Measurements from ENCODE around the gene PPM1A. TPM values are rescaled to one million over a fixed set of nuclear protein-coding genes. Genes with fewer than 3 reads are reported as not detected.

The PPM1A gene
- total and polyA plus RNA-seq, 8 donors: 49.4 to 60.2 (median 54.9) TPM

DNA sequence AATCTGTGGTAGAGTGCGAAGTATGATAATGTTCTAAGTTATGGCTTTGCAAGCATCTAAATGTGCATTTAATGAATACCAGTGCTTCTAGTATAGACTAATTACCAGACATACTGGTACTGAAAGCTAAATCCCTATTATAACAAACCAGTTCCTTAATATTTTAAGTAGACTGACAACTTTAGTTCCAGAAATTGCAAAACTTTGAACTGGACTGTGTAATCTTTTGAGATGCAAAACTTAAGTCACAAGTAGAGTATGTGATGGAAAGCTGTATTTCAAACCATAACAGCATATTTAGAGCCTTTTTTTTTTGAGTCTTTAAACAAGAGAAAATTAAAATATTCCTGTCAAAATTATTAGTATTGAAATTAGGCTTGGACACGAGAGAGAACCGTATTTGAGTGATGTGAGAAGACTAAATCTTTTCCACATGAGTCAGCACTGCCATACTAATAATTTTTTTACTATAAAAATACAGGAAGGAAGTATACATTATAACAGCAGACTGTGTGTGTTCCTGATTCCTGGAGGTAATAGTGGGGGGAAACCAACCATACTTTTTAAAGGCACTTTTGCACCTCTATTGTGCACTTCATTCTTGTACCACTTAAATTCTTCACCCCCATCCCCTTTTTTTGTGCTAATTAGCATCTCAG lies 45.5 kb downstream of the PPM1A start:
- intact Hi-C loops (cut with DNase I): no loop called here
- Histone ChIP-seq H3K27ac (no peak overlapping the region), H3K9me3 (no peaks in the 10 kb centered on the region), H3K27me3 (no peaks in the 10 kb centered on the region), H3K4me1 (no peaks in the 10 kb centered on the region), H3K4me3 (no peak overlapping the region), H3K36me3 (peaks cover 0 to 26% of the 10 kb centered on the region in 2 donors)
- DNase-seq (no peak), ATAC-seq (no peak)
- TF ChIP-seq, protein P1, sequence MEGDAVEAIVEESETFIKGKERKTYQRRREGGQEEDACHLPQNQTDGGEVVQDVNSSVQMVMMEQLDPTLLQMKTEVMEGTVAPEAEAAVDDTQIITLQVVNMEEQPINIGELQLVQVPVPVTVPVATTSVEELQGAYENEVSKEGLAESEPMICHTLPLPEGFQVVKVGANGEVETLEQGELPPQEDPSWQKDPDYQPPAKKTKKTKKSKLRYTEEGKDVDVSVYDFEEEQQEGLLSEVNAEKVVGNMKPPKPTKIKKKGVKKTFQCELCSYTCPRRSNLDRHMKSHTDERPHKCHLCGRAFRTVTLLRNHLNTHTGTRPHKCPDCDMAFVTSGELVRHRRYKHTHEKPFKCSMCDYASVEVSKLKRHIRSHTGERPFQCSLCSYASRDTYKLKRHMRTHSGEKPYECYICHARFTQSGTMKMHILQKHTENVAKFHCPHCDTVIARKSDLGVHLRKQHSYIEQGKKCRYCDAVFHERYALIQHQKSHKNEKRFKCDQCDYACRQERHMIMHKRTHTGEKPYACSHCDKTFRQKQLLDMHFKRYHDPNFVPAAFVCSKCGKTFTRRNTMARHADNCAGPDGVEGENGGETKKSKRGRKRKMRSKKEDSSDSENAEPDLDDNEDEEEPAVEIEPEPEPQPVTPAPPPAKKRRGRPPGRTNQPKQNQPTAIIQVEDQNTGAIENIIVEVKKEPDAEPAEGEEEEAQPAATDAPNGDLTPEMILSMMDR (IDR thresholded peaks at IDR 0.05): no peak

GRCh38 chr14:60300019-60300418 lies 51.0 kb downstream of the PPM1A start:
- no peak overlapping the region for H3K4me3 ChIP-seq
- TF ChIP-seq, protein P1 (IDR thresholded peaks at IDR 0.05): no peak
- DNase-seq: no peak
- H3K27me3 ChIP-seq: no peaks in the 10 kb centered on the region
- H3K4me1 ChIP-seq: no peaks in the 10 kb centered on the region
- H3K36me3 ChIP-seq: no peaks in the 10 kb centered on the region
- no peaks in the 10 kb centered on the region for H3K9me3 ChIP-seq
- no peak overlapping the region for H3K27ac ChIP-seq
- no peak for ATAC-seq
- intact Hi-C loops (cut with DNase I): no loop called here

GRCh38 chr14:60301685-60302084 lies 52.7 kb downstream of the PPM1A start:
- H3K27ac ChIP-seq: no peak overlapping the region
- H3K27me3 ChIP-seq: no peaks in the 10 kb centered on the region
- no peak for DNase-seq
- no peak for ATAC-seq
- no peak overlapping the region for H3K4me3 ChIP-seq
- no peaks in the 10 kb centered on the region for H3K36me3 ChIP-seq
- no peaks in the 10 kb centered on the region for H3K9me3 ChIP-seq
- intact Hi-C loops (cut with DNase I): no loop called here
- H3K4me1 ChIP-seq: no peaks in the 10 kb centered on the region
- TF ChIP-seq, protein P1 (IDR thresholded peaks at IDR 0.05): no peak

DNA sequence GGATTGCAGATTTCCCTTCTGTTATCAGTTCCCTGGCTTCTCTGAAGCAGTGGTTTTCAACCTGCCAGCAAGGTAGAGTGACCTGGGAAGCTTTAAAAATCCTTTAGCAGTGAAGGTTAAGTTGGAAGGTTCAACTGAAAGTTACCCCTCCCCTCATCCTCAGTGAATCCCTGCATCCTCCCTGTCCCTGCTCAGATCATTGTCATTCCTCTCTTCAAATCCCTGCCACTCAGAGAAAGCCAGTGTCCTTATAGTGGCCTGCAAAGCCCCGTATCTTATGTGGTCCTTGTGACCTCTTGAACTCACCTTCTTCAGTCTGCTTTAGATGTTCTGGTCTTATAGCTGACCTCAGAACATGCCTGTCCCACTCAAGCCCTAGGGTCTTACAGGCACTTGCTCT lies 53.6 kb downstream of the PPM1A start:
- TF ChIP-seq, protein P1 (IDR thresholded peaks at IDR 0.05): no peak
- Histone ChIP-seq H3K27me3 (no peaks in the 10 kb centered on the region), H3K9me3 (no peaks in the 10 kb centered on the region), H3K36me3 (no peaks in the 10 kb centered on the region), H3K4me1 (no peaks in the 10 kb centered on the region), H3K27ac (no peak overlapping the region), H3K4me3 (no peak overlapping the region)
- ATAC-seq: no peak
- DNase-seq: no peak
- intact Hi-C loops (cut with DNase I): no loop called here

DNA sequence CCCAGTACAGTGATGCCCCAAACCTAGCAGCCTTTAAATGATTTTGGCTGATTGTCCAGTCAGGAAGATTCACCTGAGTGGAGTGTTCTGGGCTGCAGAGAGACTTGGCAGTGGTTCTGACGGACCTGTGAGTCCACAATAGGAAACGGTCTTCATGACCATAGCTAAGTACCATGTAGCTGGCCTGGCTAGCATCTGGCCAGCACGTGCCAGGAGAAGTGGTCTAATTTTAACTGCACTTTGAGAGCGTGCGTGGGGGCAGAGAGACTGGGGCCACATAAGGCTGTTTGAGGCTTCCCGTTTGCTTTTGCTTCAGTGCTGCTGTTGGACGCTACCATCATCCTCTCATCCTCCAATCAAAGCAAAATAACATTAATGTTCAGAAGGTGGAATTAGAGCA lies 54.7 kb downstream of the PPM1A start:
- intact Hi-C loops (cut with DNase I): no loop called here
- no peaks in the 10 kb centered on the region for H3K36me3 ChIP-seq
- no peak overlapping the region for H3K4me3 ChIP-seq
- ATAC-seq (no peak), DNase-seq (no peak)
- H3K4me1 ChIP-seq: no peaks in the 10 kb centered on the region
- TF ChIP-seq, protein P1 (IDR thresholded peaks at IDR 0.05): no peak
- no peaks in the 10 kb centered on the region for H3K27me3 ChIP-seq
- no peak overlapping the region for H3K27ac ChIP-seq
- H3K9me3 ChIP-seq: no peaks in the 10 kb centered on the region

All from left lung (tissue), 10 donors.